ENCODE data around the gene CNOT6. TPM values are rescaled to one million over a fixed set of nuclear protein-coding genes. Genes with fewer than 3 reads are reported as not detected.

Gene CNOT6
- total RNA-seq, 2 donors from 2014 or later = 19.5 to 24.8 TPM

DNA sequence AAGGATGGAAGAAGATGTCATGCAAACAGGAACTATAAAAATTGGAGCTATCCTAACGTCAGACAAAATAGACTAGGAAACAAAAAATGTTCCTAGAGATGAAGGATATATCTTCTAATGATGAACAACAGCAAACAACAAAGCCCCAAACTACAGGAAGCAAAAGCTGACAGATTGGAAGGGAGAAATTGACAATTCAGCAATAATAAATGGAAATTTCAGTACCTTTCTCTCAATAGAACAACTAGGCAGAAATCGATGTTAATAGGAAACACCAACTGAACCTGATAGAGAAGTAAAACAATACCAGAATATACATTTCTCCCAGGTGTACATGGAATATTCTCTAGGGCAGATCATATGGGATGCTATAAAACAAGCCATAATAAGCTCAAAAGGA, 89.6 kb downstream of the CNOT6 start:
- DNase-seq (ENCODE audit: low spot score) (no peak), ATAC-seq (ENCODE audit: insufficient number of reproducible peaks, low FRiP score, low read depth) (no peak)
- Histone ChIP-seq H3K27ac (no peak overlapping the region), H3K27me3 (replicated peaks; ENCODE audit: insufficient read depth) (no peaks in the 10 kb centered on the region), H3K9me3 (no peaks in the 10 kb centered on the region), H3K4me3 (no peak overlapping the region), H3K36me3 (no peaks in the 10 kb centered on the region), H3K4me1 (ENCODE audit: control insufficient read depth in 1 of 2, low read depth in 2 of 2) (no peaks in the 10 kb centered on the region)
- TF ChIP-seq, protein P1, sequence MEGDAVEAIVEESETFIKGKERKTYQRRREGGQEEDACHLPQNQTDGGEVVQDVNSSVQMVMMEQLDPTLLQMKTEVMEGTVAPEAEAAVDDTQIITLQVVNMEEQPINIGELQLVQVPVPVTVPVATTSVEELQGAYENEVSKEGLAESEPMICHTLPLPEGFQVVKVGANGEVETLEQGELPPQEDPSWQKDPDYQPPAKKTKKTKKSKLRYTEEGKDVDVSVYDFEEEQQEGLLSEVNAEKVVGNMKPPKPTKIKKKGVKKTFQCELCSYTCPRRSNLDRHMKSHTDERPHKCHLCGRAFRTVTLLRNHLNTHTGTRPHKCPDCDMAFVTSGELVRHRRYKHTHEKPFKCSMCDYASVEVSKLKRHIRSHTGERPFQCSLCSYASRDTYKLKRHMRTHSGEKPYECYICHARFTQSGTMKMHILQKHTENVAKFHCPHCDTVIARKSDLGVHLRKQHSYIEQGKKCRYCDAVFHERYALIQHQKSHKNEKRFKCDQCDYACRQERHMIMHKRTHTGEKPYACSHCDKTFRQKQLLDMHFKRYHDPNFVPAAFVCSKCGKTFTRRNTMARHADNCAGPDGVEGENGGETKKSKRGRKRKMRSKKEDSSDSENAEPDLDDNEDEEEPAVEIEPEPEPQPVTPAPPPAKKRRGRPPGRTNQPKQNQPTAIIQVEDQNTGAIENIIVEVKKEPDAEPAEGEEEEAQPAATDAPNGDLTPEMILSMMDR (IDR thresholded peaks at IDR 0.05) = no peak

DNA sequence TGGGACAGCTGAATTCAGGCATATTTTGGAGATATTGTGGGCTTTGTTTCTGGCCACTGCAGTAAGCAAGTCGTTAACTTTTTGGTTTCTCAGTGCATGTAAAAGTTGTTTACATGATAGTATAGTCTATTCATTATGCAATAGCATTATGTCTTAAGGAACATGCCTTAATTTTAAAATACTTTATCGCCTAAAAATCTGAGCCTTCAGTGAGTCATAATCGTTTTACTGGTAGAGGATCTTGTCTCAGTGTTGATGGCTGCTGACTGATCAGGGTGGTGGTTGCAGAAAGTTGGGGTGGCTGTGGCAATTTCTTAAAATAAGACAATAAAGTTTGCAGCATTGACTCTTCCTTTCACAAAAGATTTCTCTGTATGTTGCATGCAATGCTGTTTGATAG, 92.0 kb downstream of the CNOT6 start:
- H3K36me3 ChIP-seq = no peaks in the 10 kb centered on the region
- ATAC-seq (ENCODE audit: insufficient number of reproducible peaks, low FRiP score, low read depth) (no peak), DNase-seq (ENCODE audit: low spot score) (no peak)
- no peaks in the 10 kb centered on the region for H3K9me3 ChIP-seq
- no peaks in the 10 kb centered on the region for H3K4me1 ChIP-seq (ENCODE audit: control insufficient read depth in 1 of 2, low read depth in 2 of 2)
- TF ChIP-seq, protein P1 (IDR thresholded peaks at IDR 0.05) = no peak
- no peak overlapping the region for H3K4me3 ChIP-seq
- H3K27me3 ChIP-seq (replicated peaks; ENCODE audit: insufficient read depth) = peaks cover 5% of the 10 kb centered on the region
- H3K27ac ChIP-seq = no peak overlapping the region

DNA sequence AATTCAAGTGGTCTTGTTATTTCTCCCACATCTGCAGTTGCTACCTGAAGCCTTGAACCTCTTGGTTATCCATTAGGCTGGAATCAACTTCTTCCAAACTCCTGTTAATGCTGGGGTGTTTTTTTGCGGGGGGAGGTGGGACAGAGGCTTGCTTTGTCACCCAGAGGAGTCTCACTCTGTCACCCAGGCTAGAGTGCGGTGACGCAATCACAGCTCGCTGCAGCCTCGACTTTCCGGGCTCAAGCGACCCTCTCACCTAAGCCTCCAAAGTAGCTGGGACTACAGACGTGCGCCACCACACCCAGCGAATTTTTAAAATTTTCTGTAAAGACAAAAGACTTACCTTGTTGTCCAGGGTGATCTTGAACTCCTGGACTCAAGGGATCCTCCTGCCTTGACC, 92.7 kb downstream of the CNOT6 start:
- TF ChIP-seq, protein P1 (IDR thresholded peaks at IDR 0.05) = no peak
- DNase-seq (ENCODE audit: low spot score) = no peak
- H3K27ac ChIP-seq = no peak overlapping the region
- no peaks in the 10 kb centered on the region for H3K36me3 ChIP-seq
- no peak for ATAC-seq (ENCODE audit: insufficient number of reproducible peaks, low FRiP score, low read depth)
- H3K4me1 ChIP-seq (ENCODE audit: control insufficient read depth in 1 of 2, low read depth in 2 of 2) = no peaks in the 10 kb centered on the region
- H3K4me3 ChIP-seq = no peak overlapping the region
- peaks cover 5% of the 10 kb centered on the region for H3K27me3 ChIP-seq (replicated peaks; ENCODE audit: insufficient read depth)
- H3K9me3 ChIP-seq = no peaks in the 10 kb centered on the region

DNA sequence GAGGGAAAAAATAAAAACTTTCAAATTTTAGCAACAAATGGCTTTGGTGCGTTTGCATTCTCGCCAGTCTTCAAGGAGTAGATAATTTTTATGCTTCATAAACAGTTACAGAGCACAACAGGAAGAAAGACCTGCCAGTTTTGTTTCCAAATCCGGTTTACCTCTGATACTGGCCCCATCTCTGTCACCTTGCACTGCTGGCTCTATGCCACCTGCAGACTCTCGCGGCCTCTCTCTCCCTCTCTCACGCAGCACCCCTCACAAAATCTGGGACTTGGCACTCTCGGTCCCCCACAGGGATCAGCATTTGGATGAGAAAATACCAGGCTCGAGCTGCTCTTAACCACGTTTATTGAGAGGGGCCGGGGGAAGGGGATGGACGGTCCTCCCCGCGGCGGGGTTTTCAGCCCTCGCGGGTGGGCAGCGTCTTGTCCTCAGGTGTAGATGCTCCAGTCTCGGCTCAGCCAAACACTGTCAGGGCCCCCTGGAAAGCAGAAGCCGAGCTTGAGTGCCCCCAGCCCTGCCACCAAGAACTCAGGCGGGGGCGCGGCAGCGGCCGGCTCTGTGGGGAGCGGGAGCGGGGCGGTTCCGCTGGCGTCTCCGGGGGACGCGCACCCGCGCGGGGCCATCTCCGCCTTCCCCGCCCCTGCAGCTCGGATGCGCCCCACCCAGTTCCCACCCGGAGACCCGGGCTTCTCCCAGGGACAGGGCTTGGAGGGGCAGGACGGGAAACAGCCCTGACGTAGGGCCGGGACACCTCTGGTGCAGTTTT, 95.8 kb downstream of the CNOT6 start:
- TF ChIP-seq, protein P1 (IDR thresholded peaks at IDR 0.05) = no peak
- no peak overlapping the region for H3K4me3 ChIP-seq

DNA sequence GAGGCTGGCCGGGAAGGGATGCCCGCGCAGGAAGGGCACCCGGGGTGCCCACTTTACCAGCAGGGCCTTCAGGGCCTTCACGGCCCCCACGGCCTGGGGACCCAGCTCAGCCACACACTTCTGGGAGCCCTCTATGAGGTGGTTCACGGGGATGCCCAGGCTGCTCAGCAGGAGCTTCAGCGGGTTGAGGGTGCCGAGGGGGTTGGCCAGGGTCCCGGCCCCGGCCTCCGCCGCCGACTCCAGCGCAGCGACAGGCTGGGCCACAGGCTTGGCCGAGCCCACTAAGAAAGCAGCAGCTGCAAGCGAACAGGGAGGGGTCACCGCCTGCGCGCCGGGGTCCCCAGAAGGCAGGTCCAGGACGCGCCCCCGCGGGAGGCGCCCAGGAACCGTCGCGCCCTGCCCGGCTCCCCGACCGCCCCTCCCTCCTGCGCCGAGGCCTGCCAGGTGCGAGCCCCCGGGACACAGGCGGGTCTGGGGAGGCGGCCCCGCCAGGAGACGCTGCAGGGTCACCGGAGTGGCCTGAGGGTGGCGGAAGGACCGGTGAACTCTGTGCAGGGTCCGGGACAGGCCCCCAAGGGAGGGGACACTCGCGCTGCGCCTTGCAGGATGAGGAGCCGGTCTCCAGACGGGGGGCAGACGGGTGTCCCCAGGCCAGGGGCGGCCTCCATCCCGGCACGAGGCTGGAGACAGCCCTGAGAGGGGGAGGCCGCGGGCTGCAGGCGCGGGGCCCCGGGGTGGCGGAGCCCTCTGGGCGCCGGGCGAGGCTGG, 96.5 kb downstream of the CNOT6 start:
- ATAC-seq (ENCODE audit: insufficient number of reproducible peaks, low FRiP score, low read depth) (no peak), DNase-seq (ENCODE audit: low spot score) (no peak)
- TF ChIP-seq, protein P1 (IDR thresholded peaks at IDR 0.05) = no peak
- Histone ChIP-seq H3K4me3 (peak overlapping the region; percentile 35), H3K4me1 (ENCODE audit: control insufficient read depth in 1 of 2, low read depth in 2 of 2) (no peaks in the 10 kb centered on the region), H3K27ac (no peak overlapping the region), H3K36me3 (no peaks in the 10 kb centered on the region), H3K9me3 (no peaks in the 10 kb centered on the region), H3K27me3 (replicated peaks; ENCODE audit: insufficient read depth) (peaks cover 5% of the 10 kb centered on the region)

More for the DNA sequence above, 95.8 kb downstream of the CNOT6 start:
- Histone ChIP-seq H3K4me1 (ENCODE audit: control insufficient read depth in 1 of 2, low read depth in 2 of 2) (no peaks in the 10 kb centered on the region), H3K27ac (no peak overlapping the region), H3K27me3 (replicated peaks; ENCODE audit: insufficient read depth) (peaks cover 5% of the 10 kb centered on the region), H3K9me3 (no peaks in the 10 kb centered on the region), H3K36me3 (no peaks in the 10 kb centered on the region)
- no peak for ATAC-seq (ENCODE audit: insufficient number of reproducible peaks, low FRiP score, low read depth)
- no peak for DNase-seq (ENCODE audit: low spot score)
